ENCODE measurements around the gene PEF1. TPM values are rescaled to one million over a fixed set of nuclear protein-coding genes. Genes with fewer than 3 reads are reported as not detected.

The PEF1 gene
- total RNA-seq, 1 donor from 2014 or later: 69.9 TPM

DNA sequence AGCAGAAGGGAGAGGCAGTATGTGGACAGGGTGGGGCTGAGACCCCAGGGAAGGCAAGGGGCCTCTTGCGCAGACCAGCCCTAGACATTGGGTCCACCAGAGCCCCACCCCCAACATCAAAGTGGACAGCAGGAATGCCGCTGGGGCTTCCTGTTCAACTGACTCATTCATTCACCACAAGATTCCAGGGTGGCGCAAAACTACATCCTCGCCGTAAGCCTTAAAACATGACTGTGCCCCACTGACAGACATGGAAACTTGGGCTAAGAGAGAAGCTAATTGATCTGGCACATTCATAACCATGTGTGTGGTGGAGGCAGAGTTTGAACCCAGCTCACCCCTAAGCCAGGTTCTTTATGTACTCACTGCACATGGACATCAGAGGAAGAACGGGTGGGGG is 45.2 kb upstream of the PEF1 start:
- H3K4me3 ChIP-seq: no peak overlapping the region
- no peak for ATAC-seq
- no peaks in the 10 kb centered on the region for H3K9me3 ChIP-seq
- peaks cover 6% of the 10 kb centered on the region for H3K27me3 ChIP-seq
- no peaks in the 10 kb centered on the region for H3K4me1 ChIP-seq
- intact Hi-C loops (cut with DNase I): no loop called here
- no peak for DNase-seq
- H3K36me3 ChIP-seq: no peaks in the 10 kb centered on the region
- no peak overlapping the region for H3K27ac ChIP-seq
- TF ChIP-seq, protein P1, sequence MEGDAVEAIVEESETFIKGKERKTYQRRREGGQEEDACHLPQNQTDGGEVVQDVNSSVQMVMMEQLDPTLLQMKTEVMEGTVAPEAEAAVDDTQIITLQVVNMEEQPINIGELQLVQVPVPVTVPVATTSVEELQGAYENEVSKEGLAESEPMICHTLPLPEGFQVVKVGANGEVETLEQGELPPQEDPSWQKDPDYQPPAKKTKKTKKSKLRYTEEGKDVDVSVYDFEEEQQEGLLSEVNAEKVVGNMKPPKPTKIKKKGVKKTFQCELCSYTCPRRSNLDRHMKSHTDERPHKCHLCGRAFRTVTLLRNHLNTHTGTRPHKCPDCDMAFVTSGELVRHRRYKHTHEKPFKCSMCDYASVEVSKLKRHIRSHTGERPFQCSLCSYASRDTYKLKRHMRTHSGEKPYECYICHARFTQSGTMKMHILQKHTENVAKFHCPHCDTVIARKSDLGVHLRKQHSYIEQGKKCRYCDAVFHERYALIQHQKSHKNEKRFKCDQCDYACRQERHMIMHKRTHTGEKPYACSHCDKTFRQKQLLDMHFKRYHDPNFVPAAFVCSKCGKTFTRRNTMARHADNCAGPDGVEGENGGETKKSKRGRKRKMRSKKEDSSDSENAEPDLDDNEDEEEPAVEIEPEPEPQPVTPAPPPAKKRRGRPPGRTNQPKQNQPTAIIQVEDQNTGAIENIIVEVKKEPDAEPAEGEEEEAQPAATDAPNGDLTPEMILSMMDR (IDR thresholded peaks at IDR 0.05): no peak

DNA sequence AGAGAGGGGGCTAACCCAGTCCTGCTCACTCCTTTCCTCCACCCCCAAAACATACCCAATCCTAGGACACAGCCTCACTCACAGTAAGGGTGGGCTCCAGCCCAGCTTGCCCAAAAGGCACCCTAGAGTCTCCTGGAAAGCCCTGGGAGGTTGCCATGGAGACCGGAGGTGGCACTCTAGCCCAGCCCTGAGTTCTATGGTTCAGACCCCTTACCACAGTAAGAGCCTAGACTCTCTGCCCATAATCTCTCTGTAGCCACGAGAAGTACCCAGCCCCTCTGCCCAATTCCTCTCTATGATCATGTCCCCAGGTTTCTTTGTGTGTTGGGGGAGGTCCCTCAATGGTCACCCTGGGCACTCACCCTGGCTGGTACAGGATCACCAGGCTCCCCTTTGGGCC is 44.7 kb upstream of the PEF1 start:
- no peak for DNase-seq
- H3K36me3 ChIP-seq: no peaks in the 10 kb centered on the region
- intact Hi-C loops (cut with DNase I): no loop called here
- no peaks in the 10 kb centered on the region for H3K9me3 ChIP-seq
- TF ChIP-seq, protein P1 (IDR thresholded peaks at IDR 0.05): no peak
- ATAC-seq: no peak
- H3K4me3 ChIP-seq: no peak overlapping the region
- H3K27me3 ChIP-seq: peaks cover 10% of the 10 kb centered on the region
- no peaks in the 10 kb centered on the region for H3K4me1 ChIP-seq
- H3K27ac ChIP-seq: no peak overlapping the region

DNA sequence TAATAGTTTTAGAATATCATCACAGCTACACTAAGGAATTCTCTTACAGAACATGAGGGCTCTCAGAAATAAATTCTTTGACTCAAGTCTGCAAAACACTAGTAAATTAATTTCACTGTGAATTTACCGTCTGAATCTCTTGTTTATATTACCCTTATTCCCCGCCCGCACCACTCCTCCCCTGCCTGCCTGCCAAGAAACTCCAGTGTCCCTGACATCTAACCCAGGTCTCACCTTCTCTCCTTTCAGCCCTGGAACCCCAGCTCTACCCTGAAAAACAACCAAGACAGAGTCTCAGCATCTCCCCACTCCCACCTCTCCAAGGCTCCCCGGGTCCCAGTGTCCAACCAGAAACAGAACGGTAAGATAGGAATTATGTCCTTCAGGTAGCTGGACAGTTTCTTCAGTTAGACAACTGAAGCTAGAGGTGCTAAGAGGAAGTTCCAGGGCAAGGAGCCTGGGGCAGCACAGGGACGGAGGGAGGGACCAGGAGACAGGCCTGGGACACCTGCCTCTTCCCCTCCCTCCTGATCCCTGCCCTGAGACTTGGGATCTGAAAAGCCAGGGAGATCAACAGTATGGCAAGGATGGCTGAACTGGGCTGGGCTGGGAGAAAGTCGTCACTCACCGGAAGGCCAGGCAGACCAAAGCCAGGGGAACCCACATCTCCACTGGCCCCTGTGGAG is 43.7 kb upstream of the PEF1 start:
- no peak overlapping the region for H3K27ac ChIP-seq
- no peaks in the 10 kb centered on the region for H3K4me1 ChIP-seq
- TF ChIP-seq, protein P1 (IDR thresholded peaks at IDR 0.05): no peak
- intact Hi-C loops (cut with DNase I): no loop called here
- no peaks in the 10 kb centered on the region for H3K36me3 ChIP-seq
- no peak for ATAC-seq
- H3K27me3 ChIP-seq: peaks cover 12% of the 10 kb centered on the region
- no peak overlapping the region for H3K4me3 ChIP-seq
- DNase-seq: no peak
- H3K9me3 ChIP-seq: no peaks in the 10 kb centered on the region

DNA sequence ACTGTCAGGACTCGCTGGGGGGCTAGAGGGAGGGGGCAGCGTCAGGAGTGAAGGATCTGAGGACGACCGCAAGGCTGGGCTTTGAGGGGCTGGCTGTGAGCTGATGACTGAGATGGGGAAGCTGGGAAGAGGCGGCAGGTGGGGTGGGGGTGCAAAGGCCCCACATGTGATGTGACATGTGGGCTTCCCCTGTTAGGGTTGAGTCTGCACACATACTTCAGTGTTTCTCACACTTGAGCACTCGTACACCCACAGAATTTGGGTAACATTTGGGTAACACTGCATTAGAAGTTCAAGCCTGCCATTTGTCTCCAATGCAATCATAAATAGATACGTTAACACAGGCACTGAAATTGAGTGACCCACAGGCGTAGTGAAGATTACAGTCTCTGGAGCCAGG is 42.9 kb upstream of the PEF1 start:
- Histone ChIP-seq H3K4me1 (no peaks in the 10 kb centered on the region), H3K9me3 (no peaks in the 10 kb centered on the region), H3K36me3 (no peaks in the 10 kb centered on the region), H3K27ac (no peak overlapping the region), H3K4me3 (no peak overlapping the region), H3K27me3 (peaks cover 12% of the 10 kb centered on the region)
- DNase-seq (no peak), ATAC-seq (no peak)
- intact Hi-C loops (cut with DNase I): no loop called here
- TF ChIP-seq, protein P1 (IDR thresholded peaks at IDR 0.05): no peak

DNA sequence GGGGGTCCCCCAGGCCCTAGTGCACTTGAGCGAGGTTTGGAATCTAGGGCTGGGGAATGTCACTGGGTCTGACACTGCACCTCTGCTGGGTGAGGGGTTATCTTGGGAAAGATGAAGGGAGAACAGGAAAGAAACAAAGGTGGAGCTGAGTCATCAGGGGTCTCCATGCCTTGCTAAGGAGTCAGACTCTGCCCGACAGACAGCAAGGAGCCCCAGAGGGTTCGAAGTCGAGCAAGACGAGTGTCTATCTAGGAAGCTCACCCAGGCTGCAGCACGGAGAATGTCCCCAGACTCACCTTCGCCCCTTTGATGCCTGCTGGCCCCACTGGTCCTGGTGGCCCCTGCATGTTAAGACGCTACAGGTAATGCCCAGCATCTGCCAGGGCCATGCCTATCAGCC is 41.1 kb upstream of the PEF1 start:
- ATAC-seq: no peak
- Histone ChIP-seq H3K36me3 (no peaks in the 10 kb centered on the region), H3K27ac (no peak overlapping the region), H3K27me3 (peaks cover 12% of the 10 kb centered on the region), H3K4me1 (no peaks in the 10 kb centered on the region), H3K4me3 (no peak overlapping the region), H3K9me3 (no peaks in the 10 kb centered on the region)
- intact Hi-C loops (cut with DNase I): no loop called here
- TF ChIP-seq, protein P1 (IDR thresholded peaks at IDR 0.05): no peak
- DNase-seq: no peak

DNA sequence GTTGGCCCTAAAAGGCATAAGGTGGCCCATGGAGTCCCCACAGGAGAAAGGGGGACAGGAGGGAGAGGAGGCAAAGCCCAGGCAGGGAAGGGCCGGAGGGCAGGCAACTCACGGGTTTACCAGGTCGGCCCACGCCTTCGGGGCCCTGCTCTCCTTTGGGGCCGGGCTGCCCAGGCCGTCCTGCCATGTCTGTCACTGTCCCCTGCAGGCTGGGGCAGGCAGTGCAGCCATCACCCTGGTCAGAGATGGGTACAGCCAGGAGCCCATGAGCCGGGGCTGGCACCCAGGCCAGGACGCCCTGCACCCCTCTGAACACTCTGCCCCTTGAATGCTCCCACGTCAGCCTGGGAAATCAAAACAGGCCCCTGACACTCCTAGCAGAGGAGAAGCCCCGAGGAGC is 39.3 kb upstream of the PEF1 start:
- DNase-seq: no peak
- TF ChIP-seq, protein P1 (IDR thresholded peaks at IDR 0.05): peak; percentile 28

More for the DNA sequence above, 39.3 kb upstream of the PEF1 start:
- intact Hi-C loops (cut with DNase I): no loop called here
- Histone ChIP-seq H3K36me3 (no peaks in the 10 kb centered on the region), H3K4me1 (no peaks in the 10 kb centered on the region), H3K27me3 (peaks cover 12% of the 10 kb centered on the region), H3K4me3 (no peak overlapping the region), H3K27ac (no peak overlapping the region), H3K9me3 (no peaks in the 10 kb centered on the region)
- ATAC-seq: peak; percentile 71
